ENCODE data around the gene SRPX.

Gene SRPX

GRCh38 chrX:38111196-38111595, 109.5 kb downstream of the SRPX start:
- TF ChIP-seq POLR2AphosphoS5 (IDR thresholded peaks at IDR 0.05; ENCODE audit: borderline replicate concordance, low read depth, low read length) (no peak), FOXP2 (optimal IDR thresholded peaks at IDR 0.05; ENCODE audit: control extremely low read depth, extremely low read length, insufficient read depth) (no peak), EZH2 (IDR thresholded peaks at IDR 0.05) (no peak)
- no peaks in the 10 kb centered on the region for H3K36me3 ChIP-seq (ENCODE audit: insufficient read depth, low read length)
- DNase-seq (ENCODE audit: low read depth, low spot score): no peak
- H3K9me3 ChIP-seq (ENCODE audit: low read depth, low read length): no peaks in the 10 kb centered on the region
- H3K4me3 ChIP-seq: no peak overlapping the region
- H3K27ac ChIP-seq: no peak overlapping the region
- no peak overlapping the region for H3K9ac ChIP-seq (ENCODE audit: insufficient read length)

DNA sequence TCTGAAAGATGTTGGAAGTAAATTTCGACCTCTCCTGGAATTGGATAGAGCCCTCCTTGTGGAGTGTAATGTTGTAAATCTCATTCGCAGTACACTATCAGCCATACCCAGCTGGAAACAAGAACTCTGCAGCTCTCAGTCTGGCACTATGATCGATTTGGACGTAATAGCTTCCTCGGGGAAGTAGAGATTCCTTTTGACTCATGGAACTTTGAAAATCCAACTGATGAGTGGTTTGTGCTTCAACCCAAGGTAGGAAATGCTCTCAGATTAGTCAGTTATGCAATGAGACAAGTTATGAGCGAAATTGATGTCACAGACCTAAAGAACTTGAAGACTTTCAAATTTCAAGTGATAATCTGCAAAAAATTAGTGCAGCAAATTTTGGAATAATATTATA, 110.4 kb downstream of the SRPX start:
- no peak overlapping the region for H3K27ac ChIP-seq
- no peaks in the 10 kb centered on the region for H3K36me3 ChIP-seq (ENCODE audit: insufficient read depth, low read length)
- no peak overlapping the region for H3K4me3 ChIP-seq
- TF ChIP-seq EZH2 (IDR thresholded peaks at IDR 0.05): no peak
- H3K9ac ChIP-seq (ENCODE audit: insufficient read length): no peak overlapping the region
- DNase-seq (ENCODE audit: low read depth, low spot score): no peak
- no peaks in the 10 kb centered on the region for H3K9me3 ChIP-seq (ENCODE audit: low read depth, low read length)

DNA sequence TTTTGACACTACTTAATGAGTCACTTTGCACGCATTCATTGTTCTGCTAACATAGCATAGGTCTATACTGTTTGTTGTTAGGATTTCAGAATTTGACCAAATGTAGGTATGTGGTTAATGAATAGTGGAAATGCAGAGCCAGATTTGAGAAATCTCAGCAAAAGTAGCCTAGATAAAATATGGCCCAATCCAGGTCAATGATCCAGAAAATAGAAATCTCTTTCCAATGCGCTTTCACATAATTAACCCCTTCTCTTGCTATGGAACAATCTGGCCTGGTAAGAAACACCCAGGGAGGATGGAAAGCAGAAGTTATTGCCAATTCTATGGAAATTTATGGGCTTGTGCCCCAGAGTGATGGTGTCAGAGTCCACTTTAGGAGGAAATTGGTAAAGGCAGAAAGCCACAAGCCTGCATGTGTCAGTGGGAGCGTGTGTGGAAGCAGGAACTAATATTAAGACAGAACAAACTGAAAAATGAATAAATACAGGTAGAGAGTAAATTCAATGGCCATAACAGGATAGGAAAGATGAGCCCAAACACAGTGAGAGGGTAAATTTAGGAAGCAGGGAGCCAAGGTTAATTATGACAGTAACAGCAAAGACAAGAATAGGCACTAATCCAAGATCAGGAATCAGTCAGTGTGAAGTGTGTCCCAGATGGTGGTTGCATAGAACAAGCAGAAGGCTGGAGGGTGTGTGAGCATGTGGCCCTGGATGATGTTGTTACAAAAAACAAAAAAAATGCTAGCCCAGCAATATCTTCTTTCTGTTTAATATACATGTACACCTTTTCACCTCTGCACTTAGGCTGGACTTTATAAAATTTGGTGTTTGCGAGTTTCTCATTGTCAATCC, 111.4 kb downstream of the SRPX start:
- H3K9me3 ChIP-seq (ENCODE audit: low read depth, low read length): no peaks in the 10 kb centered on the region
- no peak overlapping the region for H3K4me3 ChIP-seq
- H3K36me3 ChIP-seq (ENCODE audit: insufficient read depth, low read length): no peaks in the 10 kb centered on the region
- DNase-seq (ENCODE audit: low read depth, low spot score): no peak
- H3K9ac ChIP-seq (ENCODE audit: insufficient read length): no peak overlapping the region
- no peak overlapping the region for H3K27ac ChIP-seq
- TF ChIP-seq FOXP2 (optimal IDR thresholded peaks at IDR 0.05; ENCODE audit: control extremely low read depth, extremely low read length, insufficient read depth) (no peak), EZH2 (IDR thresholded peaks at IDR 0.05) (no peak), POLR2AphosphoS5 (IDR thresholded peaks at IDR 0.05; ENCODE audit: borderline replicate concordance, low read depth, low read length) (no peak)

GRCh38 chrX:38108364-38108763, 112.3 kb downstream of the SRPX start:
- H3K4me3 ChIP-seq: no peak overlapping the region
- no peaks in the 10 kb centered on the region for H3K36me3 ChIP-seq (ENCODE audit: insufficient read depth, low read length)
- DNase-seq (ENCODE audit: low read depth, low spot score): no peak
- H3K27ac ChIP-seq: no peak overlapping the region
- H3K9ac ChIP-seq (ENCODE audit: insufficient read length): no peak overlapping the region
- no peaks in the 10 kb centered on the region for H3K9me3 ChIP-seq (ENCODE audit: low read depth, low read length)
- TF ChIP-seq POLR2AphosphoS5 (IDR thresholded peaks at IDR 0.05; ENCODE audit: borderline replicate concordance, low read depth, low read length) (no peak), EZH2 (IDR thresholded peaks at IDR 0.05) (no peak), FOXP2 (optimal IDR thresholded peaks at IDR 0.05; ENCODE audit: control extremely low read depth, extremely low read length, insufficient read depth) (no peak)

DNA sequence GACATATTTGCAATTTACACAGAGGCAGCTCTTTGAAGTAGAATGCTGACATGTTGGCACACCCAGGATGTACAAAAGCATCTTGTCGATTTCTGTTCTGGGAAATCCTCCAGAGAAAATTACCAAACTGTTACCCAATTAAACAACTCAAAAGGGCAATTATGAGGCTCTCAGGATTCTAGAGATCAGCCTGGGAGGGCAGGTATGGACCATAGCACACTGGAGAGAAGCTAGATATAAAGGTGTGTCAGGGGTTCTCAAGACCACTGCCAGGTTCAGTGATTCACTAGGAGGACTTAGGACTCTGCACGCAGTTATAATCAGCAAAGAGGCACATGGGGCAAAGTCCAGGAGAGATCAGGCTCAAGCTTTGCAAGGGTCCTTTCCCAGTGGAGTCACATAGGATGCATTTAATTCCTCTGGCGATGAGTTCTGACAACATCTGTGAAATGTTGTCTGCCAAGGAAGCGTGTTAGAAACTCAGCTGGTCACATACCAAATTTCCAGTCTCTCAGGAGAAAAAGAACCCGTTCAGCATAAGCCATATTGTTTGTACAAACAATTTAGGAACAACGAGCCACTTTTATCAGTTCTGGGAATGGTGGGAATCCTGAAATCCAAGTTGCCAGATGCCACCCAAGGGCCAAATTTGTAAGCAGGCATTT, 113.5 kb downstream of the SRPX start:
- Histone ChIP-seq H3K9me3 (ENCODE audit: low read depth, low read length) (no peaks in the 10 kb centered on the region), H3K4me3 (no peak overlapping the region), H3K27ac (no peak overlapping the region), H3K36me3 (ENCODE audit: insufficient read depth, low read length) (no peaks in the 10 kb centered on the region), H3K9ac (ENCODE audit: insufficient read length) (no peak overlapping the region)
- no peak for DNase-seq (ENCODE audit: low read depth, low spot score)
- TF ChIP-seq POLR2AphosphoS5 (IDR thresholded peaks at IDR 0.05; ENCODE audit: borderline replicate concordance, low read depth, low read length) (no peak), FOXP2 (optimal IDR thresholded peaks at IDR 0.05; ENCODE audit: control extremely low read depth, extremely low read length, insufficient read depth) (no peak), EZH2 (IDR thresholded peaks at IDR 0.05) (no peak)

DNA sequence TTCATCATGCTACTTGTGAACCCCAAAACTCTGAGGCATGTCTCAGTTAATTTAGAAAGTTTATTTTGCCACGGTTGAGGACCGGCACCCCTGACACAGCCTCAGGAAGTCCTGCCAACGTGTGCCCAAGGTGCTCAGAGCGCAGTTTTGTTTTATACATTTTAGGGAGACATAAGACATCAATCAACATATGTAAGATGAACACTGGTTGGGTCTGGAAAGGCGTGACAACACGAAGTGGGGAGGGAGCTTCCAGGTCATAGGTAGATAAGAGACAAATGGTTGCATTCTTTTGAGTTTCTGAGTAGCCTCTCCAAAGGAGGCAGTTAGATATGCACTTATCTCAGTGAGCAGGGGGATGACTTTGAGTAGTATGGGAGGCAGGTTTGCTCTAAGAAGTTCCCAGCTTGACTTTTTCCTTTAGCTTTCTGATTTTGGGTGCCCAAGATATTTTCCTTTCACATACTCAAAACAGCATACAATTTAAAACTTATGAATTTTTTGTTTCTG, 115.4 kb downstream of the SRPX start:
- Histone ChIP-seq H3K27ac (no peak overlapping the region), H3K9me3 (ENCODE audit: low read depth, low read length) (no peaks in the 10 kb centered on the region), H3K36me3 (ENCODE audit: insufficient read depth, low read length) (no peaks in the 10 kb centered on the region), H3K9ac (ENCODE audit: insufficient read length) (no peak overlapping the region), H3K4me3 (no peak overlapping the region)
- TF ChIP-seq EZH2 (IDR thresholded peaks at IDR 0.05): no peak
- TF ChIP-seq FOXP2 (optimal IDR thresholded peaks at IDR 0.05; ENCODE audit: control extremely low read depth, extremely low read length, insufficient read depth): no peak
- no peak for TF ChIP-seq POLR2AphosphoS5 (IDR thresholded peaks at IDR 0.05; ENCODE audit: borderline replicate concordance, low read depth, low read length)
- DNase-seq (ENCODE audit: low read depth, low spot score): no peak

DNA sequence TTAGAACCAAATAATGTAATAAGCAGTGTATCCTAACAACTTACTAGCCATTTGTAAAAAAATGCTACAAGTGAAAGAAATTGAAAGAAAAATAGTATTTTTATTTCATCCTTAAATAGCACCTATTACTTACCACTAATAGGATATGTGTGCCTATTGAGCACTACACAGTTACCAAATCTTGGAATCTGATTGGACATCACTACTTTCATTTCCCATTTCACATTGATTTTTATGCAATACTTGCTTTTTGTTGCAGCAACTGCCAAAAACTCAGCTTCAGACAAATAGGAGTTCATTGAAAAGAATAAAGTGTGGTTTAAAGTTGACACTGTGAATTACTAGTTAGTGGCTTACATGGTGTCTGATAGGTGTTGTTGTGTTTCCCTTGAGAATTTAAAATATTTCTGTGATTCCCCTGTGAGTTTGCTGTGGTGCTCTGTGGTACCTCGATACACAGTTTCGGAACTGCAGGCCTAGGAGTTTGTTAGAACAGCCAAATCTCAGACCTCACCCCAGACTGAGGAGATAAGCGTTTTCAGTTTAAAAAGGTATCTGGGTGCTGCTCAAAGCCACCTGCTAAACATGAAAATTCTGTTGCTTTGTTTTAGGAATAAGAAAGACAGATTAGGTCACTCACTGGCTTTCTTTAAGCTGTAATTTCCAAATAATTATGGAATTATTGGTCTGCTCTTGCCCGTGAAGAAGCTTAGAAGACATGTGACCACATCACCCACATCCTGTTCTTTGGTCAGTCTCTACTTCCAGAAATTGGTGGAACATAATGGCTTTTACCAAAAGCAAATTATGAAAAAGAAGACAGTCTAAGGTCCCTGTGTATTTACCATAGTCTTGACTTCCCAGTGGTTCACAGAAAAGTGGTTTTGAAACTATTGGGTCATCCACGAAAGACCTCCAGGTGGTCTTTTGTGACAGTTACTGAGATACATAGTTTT, 116.5 kb downstream of the SRPX start:
- no peak for DNase-seq (ENCODE audit: low read depth, low spot score)
- Histone ChIP-seq H3K36me3 (ENCODE audit: insufficient read depth, low read length) (no peaks in the 10 kb centered on the region), H3K9ac (ENCODE audit: insufficient read length) (no peak overlapping the region), H3K27ac (no peak overlapping the region), H3K4me3 (no peak overlapping the region), H3K9me3 (ENCODE audit: low read depth, low read length) (no peaks in the 10 kb centered on the region)
- TF ChIP-seq EZH2 (IDR thresholded peaks at IDR 0.05): no peak
- no peak for TF ChIP-seq POLR2AphosphoS5 (IDR thresholded peaks at IDR 0.05; ENCODE audit: borderline replicate concordance, low read depth, low read length)
- no peak for TF ChIP-seq FOXP2 (optimal IDR thresholded peaks at IDR 0.05; ENCODE audit: control extremely low read depth, extremely low read length, insufficient read depth)

- Histone ChIP-seq H3K9me3 (ENCODE audit: low read depth, low read length) (no peaks in the 10 kb centered on the region), H3K9ac (ENCODE audit: insufficient read length) (no peak overlapping the region), H3K4me3 (no peak overlapping the region), H3K36me3 (ENCODE audit: insufficient read depth, low read length) (no peaks in the 10 kb centered on the region), H3K27ac (no peak overlapping the region)
- DNase-seq (ENCODE audit: low read depth, low spot score): no peak
- TF ChIP-seq FOXP2 (optimal IDR thresholded peaks at IDR 0.05; ENCODE audit: control extremely low read depth, extremely low read length, insufficient read depth) (no peak), POLR2AphosphoS5 (IDR thresholded peaks at IDR 0.05; ENCODE audit: borderline replicate concordance, low read depth, low read length) (no peak), EZH2 (IDR thresholded peaks at IDR 0.05) (no peak)
Observed at GRCh38 chrX:38102875-38103274, 117.8 kb downstream of the SRPX start.

Measured in SK-N-MC (cell line).